Measurements from ENCODE around the gene OGFOD2. TPM values are rescaled to one million over a fixed set of nuclear protein-coding genes. Genes with fewer than 3 reads are reported as not detected.

OGFOD2 gene
- total and polyA plus RNA-seq, 2 of the 13 experiments (the other 11 are each of a cell fraction or from before 2014, with no cell fraction given): 13.2 to 14.6 TPM

DNA sequence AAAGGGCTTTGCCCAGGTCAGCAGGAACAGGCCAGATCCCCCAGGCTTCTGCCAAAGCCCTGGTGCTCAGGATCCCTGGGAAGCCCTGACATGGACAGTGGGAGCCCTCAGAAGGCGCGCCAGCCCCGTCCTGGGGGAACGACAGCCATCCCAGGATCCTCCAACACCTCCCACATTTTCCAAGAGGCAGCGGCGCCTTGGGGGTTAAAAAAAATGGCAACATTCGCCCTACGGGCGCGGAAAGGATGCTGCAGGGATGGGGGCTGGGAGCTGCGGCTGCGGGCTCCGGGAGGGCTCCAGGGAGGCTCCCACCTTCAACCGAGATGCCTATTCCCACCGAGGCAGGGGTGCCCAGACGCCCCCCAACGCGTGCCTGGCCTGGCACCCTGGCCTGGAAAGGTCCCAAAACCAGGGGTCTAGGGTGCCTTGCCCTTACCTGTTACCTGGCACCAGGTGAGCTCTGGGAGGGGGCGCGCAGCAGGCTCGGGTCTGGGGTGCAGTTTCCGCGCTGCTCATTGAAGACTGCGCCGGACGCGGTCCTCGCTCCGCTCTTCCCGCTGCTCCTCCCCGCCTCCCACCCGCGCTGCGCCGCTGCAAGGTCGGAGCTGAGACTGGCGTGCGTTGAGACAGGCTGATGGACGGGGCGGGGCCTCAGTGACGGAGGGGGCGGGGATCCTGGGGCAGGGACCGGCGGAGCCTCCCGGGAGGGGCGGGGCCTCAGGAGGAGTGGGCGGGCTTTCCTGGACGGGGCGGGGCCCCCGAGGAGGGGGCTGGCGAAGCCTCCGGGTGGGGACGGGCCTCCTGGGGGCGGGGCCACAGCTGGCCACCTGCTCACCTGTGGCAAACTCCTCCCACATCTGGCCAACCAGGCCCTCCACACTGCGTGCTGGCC lies 8.9 kb upstream of the OGFOD2 start, which contains the start of gene ABCB9 (continued):
- TF ChIP-seq TAF1 (CRISPR knock-in tag; IDR thresholded peaks at IDR 0.05): peak; percentile 68; the same call in 1 of the 2 replicates
- peak; percentile 51; the same call in 1 of the 2 replicates for TF ChIP-seq TFDP2 (CRISPR knock-in tag; IDR thresholded peaks at IDR 0.05)
- no peak for TF ChIP-seq SRSF4 (IDR thresholded peaks at IDR 0.05; ENCODE audit: low read depth, low read length, poor library complexity, severe bottlenecking)
- peak; percentile 94 for TF ChIP-seq ZEB1 (IDR thresholded peaks at IDR 0.05; ENCODE audit: insufficient replicate concordance, low read depth)
- TF ChIP-seq, protein P1, sequence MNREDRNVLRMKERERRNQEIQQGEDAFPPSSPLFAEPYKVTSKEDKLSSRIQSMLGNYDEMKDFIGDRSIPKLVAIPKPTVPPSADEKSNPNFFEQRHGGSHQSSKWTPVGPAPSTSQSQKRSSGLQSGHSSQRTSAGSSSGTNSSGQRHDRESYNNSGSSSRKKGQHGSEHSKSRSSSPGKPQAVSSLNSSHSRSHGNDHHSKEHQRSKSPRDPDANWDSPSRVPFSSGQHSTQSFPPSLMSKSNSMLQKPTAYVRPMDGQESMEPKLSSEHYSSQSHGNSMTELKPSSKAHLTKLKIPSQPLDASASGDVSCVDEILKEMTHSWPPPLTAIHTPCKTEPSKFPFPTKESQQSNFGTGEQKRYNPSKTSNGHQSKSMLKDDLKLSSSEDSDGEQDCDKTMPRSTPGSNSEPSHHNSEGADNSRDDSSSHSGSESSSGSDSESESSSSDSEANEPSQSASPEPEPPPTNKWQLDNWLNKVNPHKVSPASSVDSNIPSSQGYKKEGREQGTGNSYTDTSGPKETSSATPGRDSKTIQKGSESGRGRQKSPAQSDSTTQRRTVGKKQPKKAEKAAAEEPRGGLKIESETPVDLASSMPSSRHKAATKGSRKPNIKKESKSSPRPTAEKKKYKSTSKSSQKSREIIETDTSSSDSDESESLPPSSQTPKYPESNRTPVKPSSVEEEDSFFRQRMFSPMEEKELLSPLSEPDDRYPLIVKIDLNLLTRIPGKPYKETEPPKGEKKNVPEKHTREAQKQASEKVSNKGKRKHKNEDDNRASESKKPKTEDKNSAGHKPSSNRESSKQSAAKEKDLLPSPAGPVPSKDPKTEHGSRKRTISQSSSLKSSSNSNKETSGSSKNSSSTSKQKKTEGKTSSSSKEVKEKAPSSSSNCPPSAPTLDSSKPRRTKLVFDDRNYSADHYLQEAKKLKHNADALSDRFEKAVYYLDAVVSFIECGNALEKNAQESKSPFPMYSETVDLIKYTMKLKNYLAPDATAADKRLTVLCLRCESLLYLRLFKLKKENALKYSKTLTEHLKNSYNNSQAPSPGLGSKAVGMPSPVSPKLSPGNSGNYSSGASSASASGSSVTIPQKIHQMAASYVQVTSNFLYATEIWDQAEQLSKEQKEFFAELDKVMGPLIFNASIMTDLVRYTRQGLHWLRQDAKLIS (CRISPR knock-in tag; IDR thresholded peaks at IDR 0.05): 0 out of 2 replicates have a peak, but pooled peaks have one; percentile 45
- TF ChIP-seq EP300 (IDR thresholded peaks at IDR 0.05; ENCODE audit: low read depth in 2 of 2, low read length in 2 of 2): peak in 1 of 2 experiments; percentile 20; a peak in 1 of 4 replicates
- TF ChIP-seq EP300 (CRISPR knock-in tag; IDR thresholded peaks at IDR 0.05; ENCODE audit: borderline replicate concordance): no peak
- peak; percentile 35; the same call in 1 of the 2 replicates for TF ChIP-seq KAT8 (CRISPR knock-in tag; IDR thresholded peaks at IDR 0.05)
- TF ChIP-seq KDM2A (CRISPR knock-in tag; IDR thresholded peaks at IDR 0.05; ENCODE audit: borderline replicate concordance, low read depth): peak; percentile 79
- peak; percentile 40 to 80; a peak in 3 of 4 replicates for TF ChIP-seq POLR2A (IDR thresholded peaks at IDR 0.05; ENCODE audit: insufficient read depth in 1 of 2, low read depth in 2 of 2, low read length in 2 of 2)
- TF ChIP-seq ZNF501 (CRISPR knock-in tag; IDR thresholded peaks at IDR 0.05): peak; percentile 43; the same call in 1 of the 2 replicates
- 0 out of 2 replicates have a peak, but pooled peaks have one; percentile 22 for TF ChIP-seq MEIS1 (CRISPR knock-in tag; IDR thresholded peaks at IDR 0.05; ENCODE audit: borderline replicate concordance)
- 0 out of 2 replicates have a peak, but pooled peaks have one; percentile 32 for TF ChIP-seq REPIN1 (CRISPR knock-in tag; IDR thresholded peaks at IDR 0.05; ENCODE audit: borderline replicate concordance, low read depth)
- TF ChIP-seq KLF16 (CRISPR knock-in tag; IDR thresholded peaks at IDR 0.05): 0 out of 4 replicates have a peak, but pooled peaks of 1 of the 2 experiments have one; percentile 24
- peak; percentile 50; the same call in 1 of the 2 replicates for TF ChIP-seq ZFX (CRISPR knock-in tag; IDR thresholded peaks at IDR 0.05; ENCODE audit: low read depth)
- peak; percentile 34; the same call in 1 of the 2 replicates for TF ChIP-seq KDM5B (CRISPR knock-in tag; IDR thresholded peaks at IDR 0.05; ENCODE audit: borderline replicate concordance)
- no peak for TF ChIP-seq MLXIP (CRISPR knock-in tag; IDR thresholded peaks at IDR 0.05; ENCODE audit: borderline replicate concordance)
- TF ChIP-seq RBFOX2 (IDR thresholded peaks at IDR 0.05; ENCODE audit: low read depth, low read length): peak; percentile 65
- TF ChIP-seq SP4 (CRISPR knock-in tag; IDR thresholded peaks at IDR 0.05): peak; percentile 63; the same call in 1 of the 2 replicates

Measured in HepG2 (cell line).